NCI-H2081 (cell line): ENCODE results near the gene TNNI2.

Source experiments
- DNase-seq, 2 experiments: peaks; one replicate each; lab custom pipeline; 2025; lab: John Stamatoyannopoulos, UW

TNNI2 gene

GRCh38 chr11:1821562-1821961 lies 17.2 kb upstream of the TNNI2 start:
- DNase-seq: no peak

- no peak for DNase-seq
Measured at GRCh38 chr11:1822648-1823375, 16.0 kb upstream of the TNNI2 start.

GRCh38 chr11:1823376-1824220 lies 15.2 kb upstream of the TNNI2 start:
- DNase-seq: no peak

- no peak for DNase-seq
Measured at GRCh38 chr11:1824221-1825038, 14.4 kb upstream of the TNNI2 start.

- DNase-seq: no peak
Measured at GRCh38 chr11:1825039-1825740, 13.6 kb upstream of the TNNI2 start.

GRCh38 chr11:1825785-1826451 lies 12.9 kb upstream of the TNNI2 start:
- DNase-seq: no peak

GRCh38 chr11:1826552-1827094 lies 12.2 kb upstream of the TNNI2 start:
- DNase-seq: no peak

GRCh38 chr11:1827095-1827813 lies 11.5 kb upstream of the TNNI2 start:
- DNase-seq: peak; percentile 64 to 73

GRCh38 chr11:1827931-1828330 lies 10.8 kb upstream of the TNNI2 start:
- no peak for DNase-seq

GRCh38 chr11:1828542-1828941 lies 10.2 kb upstream of the TNNI2 start:
- no peak for DNase-seq

GRCh38 chr11:1829039-1829820 lies 9.6 kb upstream of the TNNI2 start:
- DNase-seq: no peak

GRCh38 chr11:1830004-1830321 lies 8.8 kb upstream of the TNNI2 start:
- DNase-seq: no peak

- no peak for DNase-seq
Measured at GRCh38 chr11:1830322-1831223, 8.2 kb upstream of the TNNI2 start.

- DNase-seq: no peak
Measured at GRCh38 chr11:1831338-1832210, 7.2 kb upstream of the TNNI2 start.

GRCh38 chr11:1832211-1832919 lies 6.4 kb upstream of the TNNI2 start:
- DNase-seq: no peak

- DNase-seq: no peak
Measured at GRCh38 chr11:1832920-1833295, 5.9 kb upstream of the TNNI2 start.

- no peak for DNase-seq
Measured at GRCh38 chr11:1834062-1834610, 4.6 kb upstream of the TNNI2 start.
